Endothelial cell of umbilical vein (primary cell): ENCODE measurements around the gene BLTP2. TPM values are rescaled to one million over a fixed set of nuclear protein-coding genes. Genes with fewer than 3 reads are reported as not detected.

ENCODE experiments used
- BruUV-seq: library from RNA; stranded (reverse); fragments of 400-500 nt; replicated peaks from 2 replicates; lab custom pipeline; 2021; lab: Mats Ljungman, UMichigan
- CTCF ChIA-PET: fragments of 300-600, 350-600 bp; sonication (Branson Sonifier 250); formaldehyde crosslinking; loops from one replicate; lab custom pipeline; 2021; ENCODE audit warnings: antibody characterized with exemption, inconsistent platforms; lab: Charles Lee
- POLR2A ChIA-PET: fragments of 300-600, 350-600 bp; sonication (Branson Sonifier 250); formaldehyde crosslinking; loops from one replicate; lab custom pipeline; 2021; ENCODE audit warnings: antibody characterized with exemption, inconsistent platforms; lab: Charles Lee
- DNase-seq: peaks from one replicate; pipeline ENCODE4 v3.0.0-alpha.2; 2011; ENCODE audit warnings: low read depth, low spot score
- FAIRE-seq: peaks from 2 replicates; lab custom pipeline; 2011; peaks lifted over from hg19 to GRCh38; lab: Jason Lieb, UNC
- H2AFZ ChIP-seq: 2 replicates; pipeline ENCODE4 v1.6.0; 2012; ENCODE audit warnings: low read depth, low read length, control low read depth, inconsistent platforms
- H3K27ac ChIP-seq: 2 replicates; pipeline ENCODE4 v1.5.1; 2011; ENCODE audit warnings: low read depth, mild to moderate bottlenecking, control low read depth, low read length, moderate library complexity; ENCODE audit not compliant: insufficient read depth
- H3K27me3 ChIP-seq, 2 experiments: 2 replicates each; pipeline versions ENCODE4 v1.6.0 to v1.6.1; 2011; ENCODE audit warnings: low read length in 2 of 2, mixed read lengths in 1 of 2; ENCODE audit not compliant: control insufficient read depth in 2 of 2, insufficient read depth in 2 of 2
- H3K36me3 ChIP-seq, 2 experiments: 2 replicates in 1 of 2; 3 replicates in 1 of 2; pipeline ENCODE4 v1.5.1; 2011; ENCODE audit warnings: low read length in 2 of 2, mild to moderate bottlenecking in 1 of 2, moderate library complexity in 1 of 2; ENCODE audit not compliant: control insufficient read depth in 2 of 2, insufficient read depth in 2 of 2; ENCODE audit errors: extremely low read depth in 1 of 2
- H3K4me1 ChIP-seq: 3 replicates; pipeline ENCODE4 v1.5.1; 2011; ENCODE audit warnings: mild to moderate bottlenecking, low read length; ENCODE audit not compliant: control insufficient read depth, insufficient read depth; ENCODE audit errors: extremely low read depth
- H3K4me2 ChIP-seq: 2 replicates; pipeline ENCODE4 v1.6.1; 2011; ENCODE audit warnings: low read length, control low read depth, mixed read lengths; ENCODE audit not compliant: insufficient read depth
- H3K4me3 ChIP-seq, 3 experiments: fragments of 200-600 bp in 1 of 3; sonication (generic), shearing (Covaris generic) in 1 of 3; replicated peaks in 1 of 3; 2 replicates each; pipeline ENCODE4 v1.5.1; 2011 to 2016; ENCODE audit warnings: control low read depth in 3 of 3, low read length in 3 of 3, mild to moderate bottlenecking in 2 of 3, inconsistent platforms in 1 of 3, low read depth in 1 of 3, moderate library complexity in 1 of 3; ENCODE audit not compliant: insufficient read depth in 1 of 3
- H3K79me2 ChIP-seq: 2 replicates; pipeline ENCODE4 v1.6.0; 2012; ENCODE audit warnings: low read length, inconsistent platforms; ENCODE audit not compliant: control insufficient read depth, insufficient read depth
- H3K9ac ChIP-seq: replicated peaks from 2 replicates; pipeline ENCODE3; 2011; ENCODE audit warnings: low read length, control low read depth; ENCODE audit not compliant: insufficient read depth; ENCODE audit errors: extremely low read depth
- H3K9me1 ChIP-seq: replicated peaks from 3 replicates; pipeline ENCODE4 v1.6.0; 2011; ENCODE audit warnings: mild to moderate bottlenecking, low read length; ENCODE audit not compliant: control insufficient read depth, insufficient read depth; ENCODE audit errors: extremely low read depth
- H3K9me3 ChIP-seq: replicated peaks from 2 replicates; pipeline ENCODE4 v1.5.1; 2012; ENCODE audit warnings: low read length, inconsistent platforms; ENCODE audit not compliant: control insufficient read depth, insufficient read depth
- H4K20me1 ChIP-seq: replicated peaks from 2 replicates; pipeline ENCODE3; 2011; ENCODE audit warnings: mild to moderate bottlenecking, low read length; ENCODE audit not compliant: control insufficient read depth, insufficient read depth; ENCODE audit errors: extremely low read depth
- CTCF ChIP-seq, 2 donors: IDR thresholded peaks; 1 replicate in 1 of 2; 2 replicates in 1 of 2; pipeline ENCODE4 v1.5.1; 2011; ENCODE audit warnings: low read length in 2 of 2, mild to moderate bottlenecking in 2 of 2, moderate library complexity in 2 of 2, control low read depth in 1 of 2, inconsistent platforms in 1 of 2, low read depth in 1 of 2; ENCODE audit not compliant: insufficient read depth in 1 of 2; ENCODE audit errors: extremely low read depth in 1 of 2
- JUN ChIP-seq: IDR thresholded peaks from 2 replicates; pipeline ENCODE4 v1.6.1; 2011; ENCODE audit warnings: borderline replicate concordance, low read depth; ENCODE audit not compliant: insufficient read length, insufficient read depth
- MYC ChIP-seq: IDR thresholded peaks from one replicate; pipeline ENCODE4 v1.6.1; 2011; ENCODE audit warnings: mild to moderate bottlenecking, low read depth, low read length
- POLR2A ChIP-seq: IDR thresholded peaks from 2 replicates; pipeline ENCODE4 v1.6.1; 2012; ENCODE audit warnings: low read depth, mild to moderate bottlenecking, control low read depth, low read length
- dilution Hi-C: fragments of 300-500 bp; cut with MboI; formaldehyde crosslinking; loops from one replicate; pipeline ENCODE4 v1.15.0; 2019; ENCODE audit warnings: low sequenced_read_pairs; ENCODE audit not compliant: extremely low pct_ligation_motif_present
- intact Hi-C: fragments of 100-400 bp; cut with micrococcal nuclease; formaldehyde crosslinking; loops from one replicate; pipeline ENCODE4 v1.10.0; 2022
- polyA plus RNA-seq, 4 experiments: library from polyadenylated mRNA; depleted of rRNA in 3 of 4; stranded (reverse) in 3 of 4; unstranded in 1 of 4; fragments of >200 nt; gene quantifications; 2 replicates each; pipeline versions ENCODE4 v1.2.1 to v1.2.3, GENCODE V29; 2011 to 2012; ENCODE audit warnings: missing spikeins in 1 of 4
- total RNA-seq: library from RNA; stranded (reverse); gene quantifications from 2 replicates; pipeline ENCODE4 v1.2.3, GENCODE V29; 2021

The BLTP2 gene
- total and polyA plus RNA-seq, 2 donors (not counting 3 experiments of a cell fraction or from before 2014, with no cell fraction given) = 91.4 to 164 TPM

- ChIA-PET CTCF (interaction anchor here (0.6 to 4.9 kb wide), 16 partner anchors 9 to 127 kb away, joined by 3 to 64 read pairs (median 5); partner anchors contain the start of genes ALDOC and PIGS), POLR2A (no interaction called here)
Measured at GRCh38 chr17:28612936-28613872, 31.8 kb downstream of the BLTP2 start.

More at GRCh38 chr17:28612936-28613872, 31.8 kb downstream of the BLTP2 start:
- H3K4me2 ChIP-seq = no peak overlapping the region
- H3K36me3 ChIP-seq = peaks cover 23 to 26% of the 10 kb centered on the region in 2 experiments
- no peaks in the 10 kb centered on the region for H3K9me1 ChIP-seq
- H3K9ac ChIP-seq = no peak overlapping the region
- no peaks in the 10 kb centered on the region for H4K20me1 ChIP-seq
- dilution Hi-C loops = no loop called here
- H3K79me2 ChIP-seq = no peaks in the 10 kb centered on the region
- H2AFZ ChIP-seq = no peak overlapping the region
- intact Hi-C loops = loop anchor here (1.0 kb wide), 1 partner anchor 65 kb away; no protein-coding TSS in a partner anchor
- H3K27ac ChIP-seq = no peak overlapping the region
- TF ChIP-seq JUN (no peak), POLR2A (peak; percentile 14), MYC (no peak), CTCF (IDR thresholded peaks at IDR 0.05; ENCODE audit: extremely low read depth in 1 of 2, insufficient read depth in 1 of 2, low read depth in 1 of 2, low read length in 2 of 2) (peak; percentile 56 to 79)
- H3K9me3 ChIP-seq = no peaks in the 10 kb centered on the region
- no peaks in the 10 kb centered on the region for H3K27me3 ChIP-seq
- no peak overlapping the region for H3K4me3 ChIP-seq
- peaks cover 7% of the 10 kb centered on the region for H3K4me1 ChIP-seq
- BruUV-seq = no TSS peak
- DNase-seq (peak; percentile 43), FAIRE-seq (peak; percentile 63)
